HEK293 (cell line): ENCODE measurements around the gene LMTK3.

Source experiments
- CTCF ChIA-PET: fragments of 350-600 bp; formaldehyde crosslinking; extraction: SDS; loops from one replicate; lab custom pipeline; 2021; ENCODE audit warnings: antibody characterized with exemption; lab: Yijun Ruan, JAX
- POLR2A ChIA-PET: fragments of 300-600 bp; formaldehyde crosslinking; extraction: SDS; loops from one replicate; lab custom pipeline; 2020; ENCODE audit warnings: antibody characterized with exemption, inconsistent platforms; lab: Yijun Ruan, JAX
- H3K27ac ChIP-seq: fragments of 200-500 bp; sonication (Bioruptor generic); 2 replicates; pipeline ENCODE4 v1.5.1; 2014; ENCODE audit warnings: low read depth, low read length, control low read depth, inconsistent platforms; ENCODE audit errors: extremely low read depth
- H3K36me3 ChIP-seq, 2 experiments: fragments of 200-500 bp in 1 of 2; sonication (Bioruptor generic) in 1 of 2; 1 replicate in 1 of 2; 2 replicates in 1 of 2; pipeline ENCODE4 v1.5.1; 2014 to 2017; ENCODE audit warnings: inconsistent platforms in 2 of 2, low read length in 2 of 2; ENCODE audit not compliant: control insufficient read depth in 2 of 2, insufficient read depth in 1 of 2
- H3K4me1 ChIP-seq: fragments of 200-500 bp; sonication (Bioruptor generic); 2 replicates; pipeline ENCODE4 v1.5.1; 2014; ENCODE audit warnings: mild to moderate bottlenecking, low read length, inconsistent platforms; ENCODE audit not compliant: control insufficient read depth, insufficient read depth
- H3K4me3 ChIP-seq: 2 replicates; pipeline ENCODE4 v1.5.1; 2011; ENCODE audit warnings: low read depth, mild to moderate bottlenecking, control low read depth, low read length, moderate library complexity
- H3K9me3 ChIP-seq: fragments of 200-500 bp; sonication (Bioruptor generic); 2 replicates; pipeline ENCODE4 v1.5.1; 2014; ENCODE audit warnings: low read depth, low read length, inconsistent platforms; ENCODE audit not compliant: control insufficient read depth, insufficient read depth
- ELK4 ChIP-seq: IDR thresholded peaks from 2 replicates; pipeline ENCODE4 v1.6.1; 2011; ENCODE audit warnings: mild to moderate bottlenecking, low read depth, low read length, borderline replicate concordance
- HIC1 ChIP-seq: fragments of 450-650 bp; formaldehyde crosslinking; IDR thresholded peaks from 2 replicates; pipeline ENCODE4 v1.5.1; 2016; ENCODE audit warnings: missing biosample characterization, missing genetic modification characterization
- INSM2 ChIP-seq: fragments of 450-650 bp; formaldehyde crosslinking; IDR thresholded peaks from 2 replicates; pipeline ENCODE4 v1.5.1; 2016; ENCODE audit warnings: missing biosample characterization, missing genetic modification characterization
- KLF10 ChIP-seq: fragments of 450-650 bp; IDR thresholded peaks from 2 replicates; pipeline ENCODE4 v1.5.1; 2018; ENCODE audit warnings: missing biosample characterization, mild to moderate bottlenecking, missing genetic modification characterization
- KLF7 ChIP-seq: fragments of 450-650 bp; formaldehyde crosslinking; IDR thresholded peaks from 2 replicates; pipeline ENCODE4 v1.5.1; 2016; ENCODE audit warnings: missing biosample characterization, missing genetic modification characterization, borderline replicate concordance
- MEIS1 ChIP-seq: sonication (generic); formaldehyde crosslinking; IDR thresholded peaks from 2 replicates; pipeline ENCODE4 v1.8.1; 2022; ENCODE audit warnings: missing genetic modification reagents, mild to moderate bottlenecking, borderline replicate concordance
- REPIN1 ChIP-seq: fragments of 450-650 bp; formaldehyde crosslinking; IDR thresholded peaks from 2 replicates; pipeline ENCODE4 v1.5.1; 2017; ENCODE audit warnings: missing biosample characterization, missing genetic modification characterization, low read depth
- WT1 ChIP-seq: fragments of 450-650 bp; formaldehyde crosslinking; IDR thresholded peaks from 2 replicates; pipeline ENCODE4 v1.5.1; 2016; ENCODE audit warnings: missing biosample characterization, missing genetic modification characterization
- ZBTB11 ChIP-seq: fragments of 450-650 bp; formaldehyde crosslinking; conservative IDR thresholded peaks from 2 replicates; pipeline ENCODE4 v1.5.1; 2016; ENCODE audit warnings: low read depth, missing biosample characterization, missing genetic modification characterization
- ZBTB20 ChIP-seq: fragments of 450-650 bp; formaldehyde crosslinking; IDR thresholded peaks from 2 replicates; pipeline ENCODE4 v1.5.1; 2016; ENCODE audit warnings: missing biosample characterization, missing genetic modification characterization
- ZBTB26 ChIP-seq: fragments of 450-650 bp; formaldehyde crosslinking; optimal IDR thresholded peaks from 2 replicates; pipeline ENCODE3; 2016; ENCODE audit warnings: missing biosample characterization, mild to moderate bottlenecking, missing genetic modification characterization
- ZNF138 ChIP-seq: fragments of 450-650 bp; formaldehyde crosslinking; IDR thresholded peaks from 2 replicates; pipeline ENCODE4 v1.5.1; 2016; ENCODE audit warnings: missing biosample characterization, missing genetic modification characterization, borderline replicate concordance
- ZNF148 ChIP-seq: fragments of 450-650 bp; formaldehyde crosslinking; IDR thresholded peaks from 2 replicates; pipeline ENCODE4 v1.5.0; 2017; ENCODE audit warnings: missing biosample characterization, missing genetic modification characterization, borderline replicate concordance
- ZNF155 ChIP-seq: fragments of 450-650 bp; formaldehyde crosslinking; IDR thresholded peaks from 2 replicates; pipeline ENCODE4 v1.5.1; 2016; ENCODE audit warnings: missing biosample characterization, missing genetic modification characterization
- ZNF16 ChIP-seq: fragments of 450-650 bp; formaldehyde crosslinking; IDR thresholded peaks from 2 replicates; pipeline ENCODE4 v1.5.1; 2016; ENCODE audit warnings: low read depth, missing biosample characterization, missing genetic modification characterization
- ZNF26 ChIP-seq: fragments of 450-650 bp; formaldehyde crosslinking; IDR thresholded peaks from 2 replicates; pipeline ENCODE4 v1.5.1; 2016; ENCODE audit warnings: missing biosample characterization, missing genetic modification characterization
- ZNF391 ChIP-seq: fragments of 450-650 bp; formaldehyde crosslinking; IDR thresholded peaks from 2 replicates; pipeline ENCODE4 v1.5.1; 2016; ENCODE audit warnings: low read depth, missing biosample characterization, missing genetic modification characterization, borderline replicate concordance
- ZNF426 ChIP-seq: fragments of 450-650 bp; formaldehyde crosslinking; IDR thresholded peaks from 2 replicates; pipeline ENCODE4 v1.5.1; 2017; ENCODE audit warnings: missing biosample characterization, missing genetic modification characterization, mild to moderate bottlenecking, inconsistent platforms, moderate library complexity
- ZNF510 ChIP-seq: fragments of 450-650 bp; formaldehyde crosslinking; IDR thresholded peaks from 2 replicates; pipeline ENCODE4 v1.5.1; 2018; ENCODE audit warnings: mild to moderate bottlenecking, missing genetic modification characterization, missing biosample characterization; ENCODE audit not compliant: insufficient replicate concordance
- ZNF654 ChIP-seq: fragments of 450-650 bp; formaldehyde crosslinking; IDR thresholded peaks from 2 replicates; pipeline ENCODE4 v1.5.1; 2016; ENCODE audit warnings: low read depth, missing biosample characterization, missing genetic modification characterization
- ZSCAN23 ChIP-seq: fragments of 450-650 bp; formaldehyde crosslinking; IDR thresholded peaks from 2 replicates; pipeline ENCODE4 v1.5.1; 2016; ENCODE audit warnings: missing biosample characterization, missing genetic modification characterization
- ZXDB ChIP-seq: fragments of 450-650 bp; formaldehyde crosslinking; IDR thresholded peaks from 2 replicates; pipeline ENCODE4 v1.5.1; 2016; ENCODE audit warnings: missing biosample characterization, missing genetic modification characterization

Gene LMTK3

GRCh38 chr19:48492925-48493717 lies 18.5 kb downstream of the LMTK3 start:
- ChIA-PET CTCF (interaction anchor here (0.6 to 11.2 kb wide), 8 partner anchors 9 to 814 kb away, joined by 3 to 170 read pairs (median 3); partner anchors contain the start of gene KDELR1), POLR2A (interaction anchor here (0.5 to 2.4 kb wide), 26 partner anchors 9 to 471 kb away, joined by 3 to 20 read pairs (median 6); partner anchors contain the start of genes GRWD1, KDELR1, RPL18 and SPHK2)
- Histone ChIP-seq H3K4me3 (peak overlapping the region; percentile 23), H3K36me3 (no peaks in the 10 kb centered on the region), H3K9me3 (no peaks in the 10 kb centered on the region), H3K27ac (no peak overlapping the region), H3K4me1 (peaks cover 6% of the 10 kb centered on the region)
- TF ChIP-seq MEIS1 (CRISPR knock-in tag) = no peak
- no peak for TF ChIP-seq ZNF148 (tag by site-specific recombination)
- TF ChIP-seq KLF7 (tag by site-specific recombination) = no peak; the same call in 1 of the 2 replicates
- TF ChIP-seq ZNF654 = no peak
- no peak for TF ChIP-seq REPIN1 (tag by site-specific recombination)
- no peak for TF ChIP-seq WT1 (tag by site-specific recombination)
- no peak for TF ChIP-seq ELK4
- TF ChIP-seq ZNF510 (tag by site-specific recombination) = no peak
- no peak for TF ChIP-seq ZNF16 (tag by site-specific recombination)
- no peak for TF ChIP-seq ZNF138
- TF ChIP-seq ZBTB26 (tag by site-specific recombination) = peak; percentile 31
- no peak for TF ChIP-seq KLF10 (tag by site-specific recombination)
- TF ChIP-seq HIC1 (tag by site-specific recombination) = no peak
- no peak for TF ChIP-seq ZBTB11 (tag by site-specific recombination)
- TF ChIP-seq ZSCAN23 (tag by site-specific recombination) = no peak
- TF ChIP-seq ZNF426 (tag by site-specific recombination) = no peak
- TF ChIP-seq ZNF26 (tag by site-specific recombination) = no peak
- TF ChIP-seq INSM2 (tag by site-specific recombination) = no peak
- 0 out of 2 replicates have a peak, but pooled peaks have one; percentile 17 for TF ChIP-seq ZXDB (tag by site-specific recombination)
- no peak for TF ChIP-seq ZNF155
- 0 out of 2 replicates have a peak, but pooled peaks have one; percentile 30 for TF ChIP-seq ZBTB20 (tag by site-specific recombination)
- TF ChIP-seq ZNF391 (tag by site-specific recombination) = no peak
